RPMI8226 (cell line): Measurements from ENCODE around the gene TMEM229A.
"Not testable (repeated sequence)": the region's sequence is repeated elsewhere in the genome, so short reads cannot be mapped to it uniquely, and the experiment has no call there.

ENCODE experiments used
- DNase-seq: peaks from one replicate; pipeline ENCODE4 v3.0.0-alpha.2; 2015

Gene TMEM229A

GRCh38 chr7:124031919-124032318 is 948 bp downstream of the TMEM229A start:
- DNase-seq = no peak

GRCh38 chr7:124031406-124031805 is 1.5 kb downstream of the TMEM229A start:
- DNase-seq = no peak

DNA sequence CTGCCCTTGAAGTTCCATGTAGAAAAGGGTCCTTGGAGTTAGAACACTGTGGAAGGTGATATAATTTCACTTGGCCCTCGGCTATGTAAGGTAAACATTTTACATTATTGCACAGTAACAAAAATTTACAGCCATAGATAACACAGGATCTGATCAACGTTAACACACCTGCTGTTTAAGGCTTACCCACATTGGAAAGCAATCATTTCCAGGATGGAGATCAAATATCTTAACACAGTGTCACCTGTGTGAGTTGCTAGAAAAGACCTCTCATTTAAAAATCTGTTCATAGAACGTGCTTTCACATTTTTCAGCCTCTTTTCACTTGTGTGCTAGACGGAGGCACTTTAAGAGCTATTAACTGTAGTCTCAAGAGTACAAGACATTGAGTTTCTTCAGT is 1.9 kb downstream of the TMEM229A start:
- no peak for DNase-seq

DNA sequence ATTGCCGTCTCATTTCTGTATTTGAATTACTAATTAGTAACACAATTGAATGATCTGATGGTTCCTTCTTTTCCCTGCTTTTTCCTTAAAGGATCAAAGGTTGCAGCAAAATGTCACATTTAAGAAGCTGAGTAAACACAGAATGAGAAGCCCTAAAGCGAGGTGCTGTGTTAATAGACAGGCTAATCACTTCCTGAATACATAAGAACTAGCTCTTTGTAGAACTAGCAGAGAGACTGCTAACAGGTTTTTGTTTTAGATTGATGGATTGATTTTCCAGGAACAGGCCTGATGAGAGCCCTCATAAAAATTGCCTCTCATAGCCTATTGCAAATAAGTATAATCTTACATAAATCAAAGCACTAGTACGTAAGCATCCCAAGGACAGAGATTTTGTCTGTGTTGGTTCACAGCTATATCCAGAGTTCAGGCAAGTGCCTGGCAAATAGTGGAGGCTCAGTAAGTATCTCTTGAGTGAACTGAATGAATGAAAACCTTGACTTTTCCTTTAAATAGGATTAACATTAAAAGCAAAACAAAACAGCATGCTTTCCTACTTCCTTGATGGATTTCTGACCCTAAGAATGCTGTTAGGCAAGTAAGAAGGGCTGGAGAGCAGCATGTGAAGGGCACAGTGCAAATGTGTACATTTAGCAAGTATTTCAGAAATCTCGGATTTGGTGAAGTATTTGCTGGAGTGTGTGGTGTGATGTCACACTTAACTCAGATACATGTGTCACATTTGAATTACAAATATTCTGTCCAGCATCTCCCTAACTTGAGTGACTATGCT is 3.3 kb downstream of the TMEM229A start:
- no peak for DNase-seq

GRCh38 chr7:124027236-124027635 is 5.6 kb downstream of the TMEM229A start:
- DNase-seq = no peak

GRCh38 chr7:124024329-124024728 is 8.5 kb downstream of the TMEM229A start:
- DNase-seq = not testable (repeated sequence)

DNA sequence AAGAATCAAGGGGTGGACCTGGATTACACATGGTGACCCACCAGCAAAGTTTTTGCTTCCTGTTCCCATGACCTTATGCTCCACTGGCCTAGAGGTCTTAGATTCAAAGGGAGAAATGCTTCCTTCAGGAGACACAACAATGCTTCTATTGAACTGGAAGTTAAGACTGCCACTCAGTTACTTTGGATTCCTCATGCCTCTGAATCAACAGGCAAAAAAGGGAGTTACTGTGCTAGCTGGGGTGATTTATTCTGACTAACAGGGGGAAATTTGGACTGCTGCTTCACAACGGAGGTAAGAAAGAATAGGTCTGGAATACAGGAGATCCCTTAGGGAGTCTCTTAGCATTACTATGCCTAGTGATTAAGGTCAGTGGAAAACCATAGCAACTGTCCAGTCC is 10.3 kb downstream of the TMEM229A start:
- no peak for DNase-seq

DNA sequence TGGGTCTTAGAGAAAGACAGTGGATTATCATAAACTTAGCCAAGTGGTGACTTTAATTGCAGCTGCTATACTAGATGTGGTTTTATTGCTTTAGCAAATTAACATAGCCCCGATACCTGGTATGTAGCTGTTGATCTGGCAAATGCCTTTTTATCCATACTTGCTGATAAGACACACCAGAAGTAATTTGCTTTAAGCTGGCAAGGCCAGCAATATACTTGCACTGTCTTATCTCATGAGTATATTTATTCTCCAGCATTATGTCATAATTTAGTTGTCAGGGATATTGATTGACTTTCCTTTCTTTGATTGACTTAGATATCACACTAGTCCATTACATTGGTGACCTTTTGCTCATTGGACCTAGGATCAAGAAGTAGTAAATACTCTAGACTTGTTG is 12.8 kb downstream of the TMEM229A start:
- DNase-seq = no peak

DNA sequence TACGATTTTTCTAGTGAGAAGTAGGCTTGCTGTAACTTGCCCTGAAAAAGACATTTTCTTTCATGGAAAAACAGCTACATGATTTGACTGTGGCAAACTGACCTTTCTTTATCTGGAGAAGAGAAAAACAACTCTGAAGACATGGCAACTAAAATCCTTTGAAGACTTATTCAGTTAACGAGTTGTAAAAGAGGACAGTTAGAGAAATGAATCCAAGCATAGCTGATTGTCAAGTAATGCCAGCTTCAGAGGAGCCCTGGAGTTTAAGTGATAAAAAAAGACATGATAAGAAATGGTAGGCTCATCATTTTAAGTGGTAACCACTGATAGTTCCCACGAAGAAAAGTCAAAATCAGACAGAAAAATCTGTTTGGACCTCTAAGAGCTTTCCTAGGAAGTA is 19.6 kb downstream of the TMEM229A start:
- no peak for DNase-seq

- no peak for DNase-seq
Measured at GRCh38 chr7:124012864-124013263, 20.0 kb downstream of the TMEM229A start.

DNA sequence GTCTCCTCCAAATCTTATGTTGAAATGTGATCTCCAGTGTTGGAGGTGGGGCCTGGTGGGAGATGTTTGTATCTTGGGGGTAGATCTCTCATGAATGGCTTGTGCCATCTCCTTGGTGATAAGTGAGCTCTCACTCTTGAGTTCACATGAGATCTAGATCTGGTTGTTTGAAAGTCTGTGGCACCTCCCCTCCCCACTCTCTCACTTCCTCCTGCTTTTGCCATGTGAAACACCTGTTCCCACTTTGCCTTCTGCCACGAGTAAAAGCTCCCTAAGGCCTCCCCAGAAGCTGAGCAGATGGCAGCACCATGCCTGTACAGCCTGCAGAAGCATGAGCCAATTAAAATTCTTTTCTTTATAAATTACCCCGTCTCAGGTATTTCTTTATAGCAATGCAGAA is 23.5 kb downstream of the TMEM229A start:
- no peak for DNase-seq

DNA sequence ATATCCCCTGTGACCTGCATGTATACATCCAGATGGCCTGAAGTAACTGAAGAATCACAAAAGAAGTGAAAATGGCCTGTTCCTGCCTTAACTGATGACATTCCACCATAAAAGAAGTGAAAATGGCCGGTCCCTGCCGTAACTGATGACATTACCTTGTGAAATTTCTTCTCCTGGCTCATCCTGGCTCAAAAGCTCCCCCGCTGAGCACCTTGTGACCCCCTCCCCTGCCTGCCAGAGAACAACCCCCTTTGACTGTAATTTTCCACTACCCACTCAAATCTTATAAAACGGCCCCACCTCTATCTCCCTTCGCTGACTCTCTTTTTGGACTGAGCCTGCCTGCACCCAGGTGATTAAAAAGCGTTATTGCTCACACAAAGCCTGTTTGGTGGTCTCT is 24.6 kb downstream of the TMEM229A start:
- not testable (repeated sequence) for DNase-seq

- DNase-seq = no peak
Measured at GRCh38 chr7:123999703-124000102, 33.2 kb downstream of the TMEM229A start.

DNA sequence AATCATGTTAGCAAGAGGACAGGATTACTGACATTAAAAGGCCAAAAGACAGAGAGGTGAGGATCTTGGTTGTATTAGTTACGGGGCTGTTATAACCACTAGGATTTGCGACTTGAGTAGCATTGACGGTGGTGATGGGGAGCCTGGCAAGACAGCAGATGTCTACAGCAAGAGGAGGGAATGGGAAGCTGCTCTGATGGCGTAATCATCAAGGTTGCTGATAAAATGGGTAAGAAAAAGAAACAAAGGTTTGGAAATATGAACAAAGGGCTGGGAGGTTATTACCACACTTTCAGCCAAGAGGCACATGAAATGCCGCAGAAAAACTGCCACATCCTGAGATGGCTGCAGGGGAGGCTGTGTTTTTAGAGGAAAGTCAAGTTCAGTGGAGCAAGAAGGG is 33.9 kb downstream of the TMEM229A start:
- no peak for DNase-seq

DNA sequence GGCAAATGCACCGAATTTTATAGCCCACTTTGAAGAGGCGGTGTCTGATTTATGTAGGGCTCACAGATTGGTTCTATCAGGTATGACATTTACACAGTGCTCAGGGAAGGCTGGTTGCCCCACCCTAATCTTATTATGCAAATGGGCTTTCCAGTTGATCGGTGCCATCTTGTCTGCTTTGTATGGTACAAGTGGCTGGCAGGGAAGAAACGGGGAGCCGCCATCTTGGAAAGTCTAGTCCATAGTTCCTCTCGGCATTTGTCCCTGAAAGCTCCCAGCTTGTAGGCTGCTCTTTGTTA is 36.6 kb downstream of the TMEM229A start:
- DNase-seq = no peak

DNA sequence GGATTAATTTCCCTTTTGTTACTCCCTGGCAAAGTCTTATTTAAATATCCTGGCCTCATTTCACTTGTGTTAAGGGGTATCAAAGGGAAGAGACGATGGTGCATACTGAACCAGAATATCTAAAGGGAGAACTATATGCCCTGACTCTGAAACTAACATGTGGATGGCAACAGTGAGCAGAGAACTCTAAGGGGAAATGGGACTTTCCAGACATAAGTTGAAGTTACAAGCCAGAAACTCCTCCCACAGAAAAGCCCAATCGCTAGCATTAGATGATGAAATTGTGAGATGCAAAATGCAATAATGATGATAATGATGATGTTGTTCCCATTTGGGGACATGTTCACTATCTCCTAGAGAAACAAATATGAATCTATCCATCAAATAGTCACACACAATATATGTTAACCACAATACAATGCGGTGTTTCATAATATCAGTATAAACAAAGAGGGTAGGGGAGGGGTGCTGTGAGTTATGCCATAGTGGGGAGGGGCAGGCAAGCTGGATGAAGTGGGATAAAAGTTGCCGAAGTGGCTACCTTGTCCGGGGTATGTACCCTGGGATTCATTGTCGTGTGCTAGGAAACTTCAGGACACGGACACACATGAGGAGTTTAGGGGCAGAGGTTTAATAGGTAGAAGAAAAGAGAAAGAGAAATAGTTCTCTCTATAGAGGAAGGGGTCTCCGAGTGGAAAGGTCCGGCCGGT is 37.1 kb downstream of the TMEM229A start:
- DNase-seq = no peak

GRCh38 chr7:123994449-123994848 is 38.4 kb downstream of the TMEM229A start:
- DNase-seq = no peak

DNA sequence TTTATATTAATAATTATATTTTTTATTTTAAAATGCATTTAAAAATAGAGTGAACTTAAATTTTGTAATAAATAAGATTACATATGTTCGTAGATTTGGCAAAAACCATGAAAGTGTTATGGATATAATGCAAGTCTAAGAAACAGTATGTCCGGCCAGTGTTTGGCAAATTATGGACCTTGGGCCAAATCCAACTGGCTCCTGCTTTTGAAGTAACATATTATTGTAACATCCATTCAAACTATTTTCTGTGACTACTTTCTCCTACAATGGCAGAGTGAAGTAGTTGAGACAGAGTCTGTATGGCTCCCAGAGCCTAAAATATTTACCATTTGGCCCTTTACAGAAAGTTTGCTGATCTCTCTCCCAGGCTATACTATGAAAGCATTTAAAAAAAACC is 38.9 kb downstream of the TMEM229A start:
- DNase-seq = no peak

- DNase-seq = no peak
Measured at GRCh38 chr7:123992913-123993518, 39.9 kb downstream of the TMEM229A start.

GRCh38 chr7:123987445-123987844 is 45.4 kb downstream of the TMEM229A start:
- no peak for DNase-seq
